HCT116 (cell line): ENCODE measurements around the gene SNX9.

Source experiments
- CBX3 ChIP-seq: IDR thresholded peaks from 2 replicates; pipeline ENCODE4 v1.6.1; 2012; ENCODE audit warnings: low read depth
- CEBPB ChIP-seq: IDR thresholded peaks from 2 replicates; pipeline ENCODE4 v1.6.1; 2012; ENCODE audit warnings: low read depth
- CTCF ChIP-seq, 3 experiments: fragments of 200-600 bp in 1 of 3; sonication (generic) in 1 of 3; IDR thresholded peaks in 2 of 3; conservative IDR thresholded peaks in 1 of 3; 2 replicates each; pipeline ENCODE4 v1.5.1; 2012 to 2017; ENCODE audit warnings: low read depth in 2 of 3, low read length in 2 of 3, antibody characterized with exemption in 1 of 3, borderline replicate concordance in 1 of 3, control low read depth in 1 of 3, mild to moderate bottlenecking in 1 of 3, mixed read lengths in 1 of 3, mixed run types in 1 of 3, moderate library complexity in 1 of 3; ENCODE audit not compliant: insufficient read depth in 1 of 3
- EGR1 ChIP-seq: IDR thresholded peaks from 2 replicates; pipeline ENCODE4 v1.6.1; 2012; ENCODE audit warnings: low read depth
- EZH2 ChIP-seq: fragments of 200-600 bp; sonication (generic); IDR thresholded peaks from 2 replicates; pipeline ENCODE4 v1.6.1; 2017; ENCODE audit warnings: antibody characterized with exemption, mixed run types
- MAX ChIP-seq: IDR thresholded peaks from 2 replicates; pipeline ENCODE4 v1.6.1; 2012
- POLR2A ChIP-seq: IDR thresholded peaks from 2 replicates; pipeline ENCODE4 v1.7.0; 2011; ENCODE audit warnings: borderline replicate concordance; ENCODE audit not compliant: insufficient read depth, insufficient read length; ENCODE audit errors: extremely low read depth
- RAD21 ChIP-seq: IDR thresholded peaks from 2 replicates; pipeline ENCODE4 v1.6.1; 2012; ENCODE audit warnings: low read depth, mild to moderate bottlenecking
- REST ChIP-seq: IDR thresholded peaks from 2 replicates; pipeline ENCODE4 v1.6.1; 2012; ENCODE audit warnings: low read depth
- ZNF274 ChIP-seq: fragments of 200-500 bp; sonication (Bioruptor generic); IDR thresholded peaks from 2 replicates; pipeline ENCODE4 v1.6.1; 2014; ENCODE audit warnings: mild to moderate bottlenecking, low read depth, low read length, inconsistent platforms

GRCh38 chr6:157880534-157880933 is 57.5 kb downstream of the SNX9 start:
- no peak for TF ChIP-seq CTCF (IDR thresholded peaks at IDR 0.05 in 2 of 3, conservative IDR thresholded peaks at IDR 0.05 in 1 of 3; ENCODE audit: borderline replicate concordance in 1 of 3, insufficient read depth in 1 of 3, low read depth in 2 of 3, low read length in 2 of 3)
- no peak for TF ChIP-seq POLR2A
- no peak for TF ChIP-seq MAX
- TF ChIP-seq EZH2, result no peak
- TF ChIP-seq REST, result no peak
- no peak for TF ChIP-seq ZNF274
- no peak for TF ChIP-seq EGR1
- TF ChIP-seq RAD21, result no peak
- no peak for TF ChIP-seq CEBPB
- TF ChIP-seq CBX3, result no peak
